ENCODE data around the gene NEUROD1. TPM values are rescaled to one million over a fixed set of nuclear protein-coding genes. Genes with fewer than 3 reads are reported as not detected.

The NEUROD1 gene
- total RNA-seq, 1 donor from 2014 or later, result not detected

GRCh38 chr2:181674461-181674860 is 5.9 kb downstream of the NEUROD1 start:
- Mint-ChIP-seq H3K27ac (no peak overlapping the region), H3K36me3 (no peaks in the 10 kb centered on the region), H3K4me3 (no peak overlapping the region), H3K4me1 (no peaks in the 10 kb centered on the region), H3K27me3 (ENCODE audit: low read depth) (peaks cover 77% of the 10 kb centered on the region), H3K9me3 (no peaks in the 10 kb centered on the region)
- TF ChIP-seq, protein P1, sequence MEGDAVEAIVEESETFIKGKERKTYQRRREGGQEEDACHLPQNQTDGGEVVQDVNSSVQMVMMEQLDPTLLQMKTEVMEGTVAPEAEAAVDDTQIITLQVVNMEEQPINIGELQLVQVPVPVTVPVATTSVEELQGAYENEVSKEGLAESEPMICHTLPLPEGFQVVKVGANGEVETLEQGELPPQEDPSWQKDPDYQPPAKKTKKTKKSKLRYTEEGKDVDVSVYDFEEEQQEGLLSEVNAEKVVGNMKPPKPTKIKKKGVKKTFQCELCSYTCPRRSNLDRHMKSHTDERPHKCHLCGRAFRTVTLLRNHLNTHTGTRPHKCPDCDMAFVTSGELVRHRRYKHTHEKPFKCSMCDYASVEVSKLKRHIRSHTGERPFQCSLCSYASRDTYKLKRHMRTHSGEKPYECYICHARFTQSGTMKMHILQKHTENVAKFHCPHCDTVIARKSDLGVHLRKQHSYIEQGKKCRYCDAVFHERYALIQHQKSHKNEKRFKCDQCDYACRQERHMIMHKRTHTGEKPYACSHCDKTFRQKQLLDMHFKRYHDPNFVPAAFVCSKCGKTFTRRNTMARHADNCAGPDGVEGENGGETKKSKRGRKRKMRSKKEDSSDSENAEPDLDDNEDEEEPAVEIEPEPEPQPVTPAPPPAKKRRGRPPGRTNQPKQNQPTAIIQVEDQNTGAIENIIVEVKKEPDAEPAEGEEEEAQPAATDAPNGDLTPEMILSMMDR (IDR thresholded peaks at IDR 0.05; ENCODE audit: unreplicated experiment), result no peak
- DNase-seq (ENCODE audit: low spot score in 2 of 2, unreplicated experiment in 2 of 2), result no peak

DNA sequence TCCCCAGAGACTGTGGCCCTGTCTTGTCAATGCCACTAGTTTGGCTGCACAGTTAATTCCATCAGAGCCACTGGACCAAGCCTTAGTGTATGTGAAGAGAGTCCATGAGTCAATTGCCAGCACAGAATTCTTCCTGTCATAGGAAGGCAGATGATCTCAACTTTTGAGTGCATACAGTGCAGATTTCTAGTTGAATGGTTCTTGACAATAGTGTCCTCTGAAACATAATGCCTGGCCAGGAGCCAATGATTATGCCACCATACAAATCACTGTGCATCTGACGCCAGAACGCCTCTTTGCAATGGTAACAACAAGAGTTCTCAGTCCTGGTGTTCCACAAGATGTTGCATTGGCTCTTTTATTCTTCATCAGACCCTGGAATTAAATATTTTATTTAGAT is 7.1 kb downstream of the NEUROD1 start:
- no peak for DNase-seq (ENCODE audit: low spot score in 2 of 2, unreplicated experiment in 2 of 2)
- Mint-ChIP-seq H3K36me3 (no peaks in the 10 kb centered on the region), H3K9me3 (no peaks in the 10 kb centered on the region), H3K4me1 (no peaks in the 10 kb centered on the region), H3K4me3 (no peak overlapping the region), H3K27me3 (ENCODE audit: low read depth) (peaks cover 76% of the 10 kb centered on the region), H3K27ac (no peak overlapping the region)
- TF ChIP-seq, protein P1 (IDR thresholded peaks at IDR 0.05; ENCODE audit: unreplicated experiment), result no peak

DNA sequence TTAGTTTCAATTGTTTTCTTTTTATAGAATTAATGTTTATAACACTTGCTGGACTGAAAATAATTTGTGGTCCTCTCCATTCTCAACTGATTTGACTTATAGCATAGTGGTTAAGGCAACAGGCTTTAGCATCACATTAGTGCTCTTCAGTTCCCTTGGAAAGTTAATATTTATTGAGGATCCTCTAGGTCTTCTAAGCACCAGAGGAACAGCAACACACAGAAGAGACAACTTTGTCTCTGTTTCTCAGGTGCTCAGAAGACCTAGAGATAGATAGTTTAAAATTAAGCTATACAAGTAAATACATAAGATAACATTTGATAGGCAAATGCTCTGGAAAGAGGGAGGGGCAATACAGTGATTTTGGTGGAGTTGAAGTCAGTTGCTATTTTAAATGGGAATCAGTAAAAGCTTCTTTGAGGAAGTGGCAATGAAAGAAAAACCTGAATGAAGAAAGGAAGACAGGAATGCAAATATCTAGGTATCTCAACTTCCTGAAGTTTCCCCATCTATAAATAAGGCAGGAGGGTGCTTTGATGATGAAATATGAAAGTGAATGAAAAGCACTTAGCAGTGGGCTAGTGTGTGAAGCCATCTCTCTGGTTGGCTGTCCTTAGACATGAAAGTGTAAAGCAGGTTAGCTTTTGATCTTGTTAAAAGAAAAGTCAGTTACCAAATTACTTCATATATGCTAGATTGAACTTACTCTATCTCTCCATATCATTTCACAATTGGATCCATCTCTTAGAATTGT is 7.9 kb downstream of the NEUROD1 start:
- no peaks in the 10 kb centered on the region for H3K4me1 Mint-ChIP-seq
- H3K36me3 Mint-ChIP-seq, result no peaks in the 10 kb centered on the region
- H3K4me3 Mint-ChIP-seq, result no peak overlapping the region
- no peak for DNase-seq (ENCODE audit: low spot score in 2 of 2, unreplicated experiment in 2 of 2)
- no peaks in the 10 kb centered on the region for H3K9me3 Mint-ChIP-seq
- TF ChIP-seq, protein P1 (IDR thresholded peaks at IDR 0.05; ENCODE audit: unreplicated experiment), result no peak
- peaks cover 75% of the 10 kb centered on the region for H3K27me3 Mint-ChIP-seq (ENCODE audit: low read depth)
- H3K27ac Mint-ChIP-seq, result no peak overlapping the region

- no peaks in the 10 kb centered on the region for H3K4me1 Mint-ChIP-seq
- TF ChIP-seq, protein P1 (IDR thresholded peaks at IDR 0.05; ENCODE audit: unreplicated experiment), result no peak
- peaks cover 75% of the 10 kb centered on the region for H3K27me3 Mint-ChIP-seq (ENCODE audit: low read depth)
- H3K36me3 Mint-ChIP-seq, result no peaks in the 10 kb centered on the region
- peaks cover 5% of the 10 kb centered on the region for H3K9me3 Mint-ChIP-seq
- no peak for DNase-seq (ENCODE audit: low spot score in 2 of 2, unreplicated experiment in 2 of 2)
- no peak overlapping the region for H3K4me3 Mint-ChIP-seq
- H3K27ac Mint-ChIP-seq, result no peak overlapping the region
These were observed 9.7 kb downstream of the NEUROD1 start for GRCh38 chr2:181670632-181671031.

- H3K9me3 Mint-ChIP-seq, result peaks cover 7% of the 10 kb centered on the region
- no peak overlapping the region for H3K4me3 Mint-ChIP-seq
- peaks cover 48% of the 10 kb centered on the region for H3K27me3 Mint-ChIP-seq (ENCODE audit: low read depth)
- no peaks in the 10 kb centered on the region for H3K4me1 Mint-ChIP-seq
- TF ChIP-seq, protein P1 (IDR thresholded peaks at IDR 0.05; ENCODE audit: unreplicated experiment), result no peak
- no peaks in the 10 kb centered on the region for H3K36me3 Mint-ChIP-seq
- no peak overlapping the region for H3K27ac Mint-ChIP-seq
- no peak for DNase-seq (ENCODE audit: low spot score in 2 of 2, unreplicated experiment in 2 of 2)
These were observed 13.1 kb downstream of the NEUROD1 start for GRCh38 chr2:181667234-181667633.

All from mesothelial cell of epicardium (in vitro differentiated cells).